IPS-18c (cell line): ENCODE data around the gene JRKL.
A peak's percentile ranks its signal among the peaks of the same experiment; 100 is the strongest.
"Not testable (repeated sequence)": the region's sequence is repeated elsewhere in the genome, so short reads cannot be mapped to it uniquely, and the experiment has no call there.

Experiments
- H3K4me3 ChIP-seq: 2 replicates; pipeline ENCODE4 v1.7.0; 2013; ENCODE audit warnings: low read depth, mild to moderate bottlenecking, low read length, moderate library complexity; ENCODE audit not compliant: insufficient read depth
- H3K9me3 ChIP-seq: one replicate; pipeline ENCODE4 v1.6.1; 2013; ENCODE audit warnings: mild to moderate bottlenecking, low read length, moderate library complexity; ENCODE audit not compliant: control insufficient read depth, insufficient read depth

JRKL gene

DNA sequence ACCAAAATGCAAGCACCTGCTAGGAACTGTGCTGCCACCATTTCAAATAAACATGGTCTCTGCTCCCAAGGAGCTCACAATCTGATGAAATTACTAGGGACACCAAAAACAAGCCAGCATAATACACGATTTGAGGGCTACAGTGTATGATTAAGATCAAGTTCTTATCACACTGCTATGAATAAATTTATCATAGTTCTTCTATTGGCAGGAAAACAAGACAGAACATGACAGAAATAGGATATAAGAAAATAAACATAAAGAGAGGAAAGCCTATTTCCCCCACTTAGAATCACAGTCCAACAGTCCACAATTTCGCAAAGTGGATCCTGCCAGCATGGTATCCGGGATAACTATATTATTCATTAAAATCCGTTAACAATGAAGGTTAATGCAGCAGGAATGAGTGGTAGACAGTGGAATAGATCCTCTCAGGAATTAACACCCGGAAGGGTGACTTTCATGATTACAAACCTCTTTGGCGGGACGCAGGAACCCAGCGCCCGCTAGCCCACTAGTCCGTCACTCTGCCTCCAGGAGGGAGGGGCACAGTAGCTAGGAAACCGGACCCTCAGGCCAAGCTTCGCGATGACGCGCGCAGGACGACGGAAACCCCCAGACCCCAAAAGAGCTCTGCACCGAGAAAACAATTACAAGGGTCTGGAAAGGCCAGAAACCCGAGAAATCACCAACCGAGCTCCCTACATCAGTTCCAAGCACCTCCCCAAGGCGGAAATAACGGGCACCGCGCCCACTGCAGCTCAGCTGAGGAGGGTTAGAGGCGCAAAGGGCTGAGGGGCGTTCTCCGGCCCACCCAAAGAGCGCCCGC, 708 bp upstream of the JRKL start:
- Histone ChIP-seq H3K9me3 (no peaks in the 10 kb centered on the region), H3K4me3 (peak overlapping the region; percentile 94)

DNA sequence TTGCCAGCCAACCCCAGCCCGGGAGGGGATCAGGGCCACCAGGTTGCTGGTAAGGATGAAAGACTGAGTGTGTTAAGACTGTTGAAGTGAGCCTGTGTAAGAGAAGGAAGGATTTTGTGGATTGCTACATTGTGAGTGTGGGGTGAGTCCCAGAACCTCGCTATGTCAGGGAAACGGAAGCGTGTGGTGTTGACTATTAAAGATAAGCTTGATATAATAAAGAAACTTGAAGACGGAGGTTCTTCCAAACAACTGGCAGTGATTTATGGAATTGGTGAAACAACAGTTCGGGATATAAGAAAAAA, 627 bp downstream of the JRKL start:
- H3K4me3 ChIP-seq: peak overlapping the region; percentile 94
- H3K9me3 ChIP-seq: no peaks in the 10 kb centered on the region

DNA sequence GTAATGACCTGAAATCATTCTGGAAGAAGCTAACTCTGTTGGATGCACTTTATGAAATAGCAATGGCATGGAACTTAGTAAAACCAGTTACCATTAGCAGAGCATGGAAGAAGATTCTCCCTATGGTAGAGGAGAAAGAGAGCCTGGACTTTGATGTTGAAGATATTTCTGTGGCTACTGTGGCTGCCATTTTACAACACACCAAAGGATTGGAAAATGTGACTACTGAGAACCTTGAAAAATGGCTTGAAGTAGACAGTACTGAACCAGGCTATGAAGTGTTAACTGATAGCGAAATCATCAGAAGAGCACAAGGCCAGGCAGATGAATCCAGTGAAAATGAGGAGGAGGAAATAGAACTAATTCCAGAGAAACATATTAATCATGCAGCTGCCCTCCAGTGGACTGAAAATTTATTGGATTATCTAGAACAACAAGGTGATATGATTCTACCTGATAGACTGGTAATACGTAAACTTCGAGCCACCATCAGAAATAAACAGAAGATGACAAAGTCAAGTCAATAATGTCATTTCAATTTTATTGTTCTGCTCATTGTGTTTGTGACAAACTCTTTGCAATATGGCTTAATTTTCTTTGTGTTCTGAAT, 2.0 kb downstream of the JRKL start:
- Histone ChIP-seq H3K9me3 (no peaks in the 10 kb centered on the region), H3K4me3 (no peak overlapping the region)

DNA sequence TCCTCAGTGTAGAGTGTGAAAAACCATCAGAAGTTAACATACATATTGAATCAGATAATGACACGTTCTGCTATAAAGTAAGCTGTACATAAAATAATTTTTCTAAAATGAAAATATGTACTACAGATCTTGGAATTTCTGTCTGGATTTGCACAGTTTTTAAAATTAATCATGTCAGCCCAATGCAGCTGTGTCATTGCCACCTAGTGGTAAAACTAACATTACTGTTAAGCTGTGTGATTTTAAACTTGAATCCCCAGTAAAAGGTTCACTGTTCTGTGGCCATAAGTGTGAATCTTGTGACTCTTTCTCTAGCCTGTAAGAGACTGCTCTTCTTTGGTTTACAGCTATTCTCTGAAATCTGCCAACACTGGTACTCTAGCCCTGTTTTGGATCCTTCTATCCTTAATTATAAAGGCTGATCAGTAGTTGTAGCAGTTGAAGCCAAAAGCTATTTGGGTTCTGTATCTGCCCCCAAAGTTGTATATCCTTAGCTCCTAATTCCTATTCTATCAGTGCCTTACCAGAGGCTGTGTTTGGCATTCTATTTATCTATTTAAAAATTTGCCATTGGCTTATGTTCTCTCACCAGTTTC, 4.0 kb downstream of the JRKL start:
- Histone ChIP-seq H3K9me3 (no peaks in the 10 kb centered on the region), H3K4me3 (no peak overlapping the region)

DNA sequence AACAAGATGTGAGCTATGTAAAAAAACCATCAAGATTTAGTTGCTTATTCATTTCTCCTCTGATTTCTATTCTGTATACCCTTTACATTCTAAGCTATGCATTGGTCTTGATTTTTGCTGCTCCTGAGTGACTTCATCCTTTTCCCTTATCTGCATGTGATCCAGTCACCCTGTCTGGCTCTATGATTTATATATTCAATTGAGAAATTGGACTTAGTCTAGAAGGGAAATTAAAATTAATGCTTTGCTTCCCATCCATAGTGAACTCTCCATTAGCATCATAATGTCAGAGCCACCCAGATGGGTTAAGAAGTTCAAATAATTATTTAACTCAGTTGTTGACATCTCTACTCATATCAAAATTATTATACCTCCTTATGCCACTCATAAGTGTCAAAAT, 5.0 kb downstream of the JRKL start:
- Histone ChIP-seq H3K9me3 (no peaks in the 10 kb centered on the region), H3K4me3 (no peak overlapping the region)

DNA sequence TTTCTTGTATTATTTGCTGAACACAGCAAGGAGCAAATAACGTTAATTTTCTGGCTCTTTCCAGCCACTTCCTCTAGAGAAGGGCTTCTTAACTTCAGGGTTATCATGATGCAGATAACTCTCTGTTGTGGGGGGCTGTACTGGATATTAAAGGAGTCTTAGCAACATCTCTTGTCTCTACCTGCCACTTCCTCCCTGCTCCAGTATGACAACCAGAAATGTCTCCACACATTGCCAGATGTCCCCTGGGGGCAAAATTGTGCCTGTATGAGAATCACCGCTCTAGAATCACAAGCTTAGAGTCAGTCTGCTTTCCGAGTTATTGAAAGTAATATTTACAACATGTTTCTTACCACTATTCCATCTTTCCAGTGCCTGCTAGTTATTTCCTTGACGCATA, 6.8 kb downstream of the JRKL start:
- Histone ChIP-seq H3K9me3 (no peaks in the 10 kb centered on the region), H3K4me3 (no peak overlapping the region)

- Histone ChIP-seq H3K4me3 (no peak overlapping the region), H3K9me3 (no peaks in the 10 kb centered on the region)
These were observed 8.1 kb downstream of the JRKL start for GRCh38 chr11:96397863-96398262.

DNA sequence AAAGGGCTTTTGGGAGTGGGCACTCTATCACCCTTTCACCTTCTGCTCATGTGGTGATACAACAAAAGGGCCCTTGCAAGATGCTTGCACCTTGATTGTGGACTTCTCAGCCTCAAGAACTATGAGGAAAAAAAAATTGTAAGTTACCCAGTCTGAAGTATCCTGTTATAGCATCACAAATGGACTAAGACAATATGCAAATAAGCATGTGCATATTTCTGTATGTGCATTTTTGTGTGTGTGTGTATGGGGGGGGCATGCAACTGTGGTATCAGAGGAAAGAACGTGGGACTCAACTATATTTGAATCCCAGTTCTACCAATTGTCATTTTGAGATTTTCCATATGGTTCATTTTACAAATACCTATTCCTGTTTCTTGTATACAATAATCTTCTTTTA, 10.9 kb downstream of the JRKL start:
- no peak overlapping the region for H3K4me3 ChIP-seq
- no peaks in the 10 kb centered on the region for H3K9me3 ChIP-seq

DNA sequence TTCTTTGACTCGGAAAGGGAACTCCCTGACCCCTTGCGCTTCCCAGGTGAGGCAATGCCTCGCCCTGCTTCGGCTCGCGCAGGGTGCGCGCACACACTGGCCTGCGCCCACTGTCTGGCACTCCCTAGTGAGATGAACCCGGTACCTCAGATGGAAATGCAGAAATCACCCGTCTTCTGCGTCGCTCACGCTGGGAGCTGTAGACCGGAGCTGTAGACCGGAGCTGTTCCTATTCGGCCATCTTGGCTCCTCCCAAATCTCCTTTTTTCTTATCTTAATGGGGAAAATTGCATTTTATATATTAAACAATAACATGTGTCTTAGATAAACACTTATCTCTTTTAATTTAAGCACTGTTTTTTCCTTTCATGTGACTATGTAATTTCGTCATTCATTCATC, 21.6 kb downstream of the JRKL start:
- H3K9me3 ChIP-seq: not testable (repeated sequence)
- peak overlapping the region; percentile 34; the same call in 1 of the 2 replicates for H3K4me3 ChIP-seq

DNA sequence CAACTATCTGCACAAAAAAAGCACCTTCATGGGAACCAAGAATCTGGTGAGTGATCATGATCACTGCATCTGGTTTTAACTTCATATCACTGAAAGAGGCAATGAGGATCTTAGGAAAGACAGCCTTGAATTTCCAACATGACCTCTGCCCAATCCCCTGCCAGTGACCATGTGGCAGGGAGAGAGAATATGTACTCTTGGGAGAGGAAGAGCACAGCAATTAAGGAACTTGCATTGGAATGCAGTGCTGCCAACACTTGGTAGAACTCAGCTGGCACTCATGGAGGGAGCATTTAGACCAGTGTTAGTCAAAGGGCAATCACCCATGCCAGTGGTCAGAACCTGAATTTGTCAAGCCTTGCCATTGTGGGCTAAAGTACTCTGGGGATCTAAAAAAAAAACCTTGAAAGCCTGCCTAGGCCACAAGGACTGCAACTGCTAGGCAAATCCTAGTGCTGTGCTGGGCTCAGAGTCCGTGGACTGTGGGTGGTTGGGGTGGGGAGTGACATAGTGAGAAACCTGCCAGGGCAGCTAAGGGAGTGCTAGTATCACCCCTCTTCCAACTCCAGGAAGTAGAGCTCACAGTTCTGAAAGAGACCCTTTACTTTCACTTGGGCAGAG, 23.1 kb downstream of the JRKL start:
- Histone ChIP-seq H3K4me3 (no peak overlapping the region), H3K9me3 (no peaks in the 10 kb centered on the region)

GRCh38 chr11:96413408-96413807, 23.6 kb downstream of the JRKL start:
- H3K4me3 ChIP-seq: no peak overlapping the region
- H3K9me3 ChIP-seq: no peaks in the 10 kb centered on the region

DNA sequence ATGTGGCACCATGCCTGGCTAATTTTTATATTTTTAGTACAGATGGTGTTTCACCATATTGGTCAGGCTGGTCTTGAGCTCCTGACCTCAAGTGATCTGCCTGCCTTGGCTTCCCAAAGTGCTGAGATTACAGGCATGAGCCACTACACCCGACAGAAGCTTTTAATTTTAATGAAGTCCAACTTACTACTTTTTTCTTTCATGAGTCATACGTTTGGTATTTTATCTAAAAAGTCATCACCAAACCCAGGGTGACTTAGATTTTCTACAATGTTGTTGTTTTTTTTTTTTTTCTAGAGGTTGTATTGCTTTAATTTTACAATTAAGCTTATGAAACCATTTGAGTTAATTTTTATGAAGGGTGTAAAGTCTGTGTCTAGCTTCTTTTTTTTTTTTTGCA, 34.9 kb downstream of the JRKL start:
- Histone ChIP-seq H3K9me3 (no peaks in the 10 kb centered on the region), H3K4me3 (no peak overlapping the region)

- H3K4me3 ChIP-seq: no peak overlapping the region
- H3K9me3 ChIP-seq: no peaks in the 10 kb centered on the region
These were observed 40.9 kb downstream of the JRKL start for GRCh38 chr11:96430668-96431067.

DNA sequence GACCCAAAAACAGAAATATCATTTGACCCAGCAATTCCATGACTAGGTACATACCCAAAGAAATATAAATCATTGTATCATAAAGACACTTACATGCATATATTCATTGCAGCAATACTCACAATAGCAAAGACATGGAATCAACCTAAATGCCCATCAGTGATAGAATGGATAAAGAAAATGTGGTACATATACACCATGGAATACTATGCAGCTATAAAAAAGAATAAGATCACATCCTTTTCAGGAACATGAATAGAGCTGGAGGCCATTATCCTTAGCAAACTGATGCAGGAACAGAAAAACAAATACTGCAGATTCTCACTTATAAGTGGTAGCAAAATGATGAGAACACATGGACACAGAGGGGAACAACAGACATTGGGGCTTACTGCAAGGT, 42.8 kb downstream of the JRKL start:
- H3K4me3 ChIP-seq: not testable (repeated sequence)

More for the DNA sequence above, 42.8 kb downstream of the JRKL start:
- not testable (repeated sequence) for H3K9me3 ChIP-seq
